ENCODE data around the gene PSMA2.

Gene PSMA2

DNA sequence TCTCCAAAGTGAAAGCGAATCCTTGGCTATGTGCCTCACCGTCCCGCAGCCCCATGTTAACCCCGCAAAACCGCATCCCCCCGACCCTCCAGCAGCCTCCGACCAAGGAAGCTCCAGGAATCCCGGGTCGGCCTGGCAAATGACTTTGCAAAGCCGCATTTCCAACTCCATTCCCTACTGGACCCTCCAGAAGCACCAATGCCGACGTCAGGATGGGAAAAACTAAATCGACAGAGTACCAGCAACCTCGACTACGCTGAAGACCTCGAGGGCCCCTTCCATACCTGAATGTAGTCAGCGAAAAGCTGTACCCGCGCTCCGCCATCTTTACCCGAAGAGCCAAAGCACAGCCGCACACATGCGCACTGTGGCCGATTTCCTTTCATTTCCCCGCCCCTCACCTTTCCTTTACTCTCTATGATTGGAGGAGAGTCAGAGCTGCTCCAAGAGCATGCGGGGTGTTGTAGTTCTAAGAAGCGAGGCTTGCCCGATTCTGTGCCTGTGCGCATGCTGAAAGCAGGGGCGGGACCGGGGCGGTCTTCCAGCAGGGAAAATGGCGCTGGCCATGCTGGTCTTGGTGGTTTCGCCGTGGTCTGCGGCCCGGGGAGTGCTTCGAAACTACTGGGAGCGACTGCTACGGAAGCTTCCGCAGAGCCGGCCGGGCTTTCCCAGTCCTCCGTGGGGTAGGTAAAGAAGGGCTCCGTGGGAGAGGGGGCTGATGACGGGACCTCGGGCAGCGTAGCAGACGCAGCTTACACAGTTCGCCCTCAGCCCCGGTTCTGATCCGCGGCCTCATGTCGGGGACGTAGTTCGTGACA is at the start of gene PSMA2, which contains the start of gene MRPL32:
Gene PSMA2, minus strand, starts transcription at position 341 of the 818 bp plus-strand sequence. Its CDS starts 16 bp downstream, at position 325.
Gene MRPL32, plus strand, starts transcription at position 543 of the 818 bp plus-strand sequence. Its CDS starts 11 bp downstream, at position 554.
- DNase-seq (ENCODE audit: low spot score): peak; percentile 99

DNA sequence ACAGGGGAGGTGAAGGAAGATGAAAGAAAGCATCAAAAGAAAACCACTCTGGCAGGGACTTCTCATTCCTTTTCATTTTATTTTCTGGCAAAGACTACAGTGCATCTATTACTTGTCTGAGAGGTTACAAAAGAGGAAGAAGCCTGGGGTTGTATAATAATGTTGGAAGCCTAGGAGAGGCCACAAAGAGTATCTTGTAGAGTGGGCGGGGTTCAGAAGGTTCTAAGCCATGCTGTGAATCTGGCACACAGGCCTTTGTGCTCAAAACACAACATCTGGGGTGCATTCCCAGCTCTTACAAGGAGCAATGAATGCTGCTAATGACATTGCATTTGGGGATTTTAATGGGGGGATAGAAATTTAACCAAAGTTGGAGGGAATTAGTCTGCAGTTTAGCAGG is 49.6 kb upstream of the PSMA2 start:
- DNase-seq (ENCODE audit: low spot score): no peak

DNA sequence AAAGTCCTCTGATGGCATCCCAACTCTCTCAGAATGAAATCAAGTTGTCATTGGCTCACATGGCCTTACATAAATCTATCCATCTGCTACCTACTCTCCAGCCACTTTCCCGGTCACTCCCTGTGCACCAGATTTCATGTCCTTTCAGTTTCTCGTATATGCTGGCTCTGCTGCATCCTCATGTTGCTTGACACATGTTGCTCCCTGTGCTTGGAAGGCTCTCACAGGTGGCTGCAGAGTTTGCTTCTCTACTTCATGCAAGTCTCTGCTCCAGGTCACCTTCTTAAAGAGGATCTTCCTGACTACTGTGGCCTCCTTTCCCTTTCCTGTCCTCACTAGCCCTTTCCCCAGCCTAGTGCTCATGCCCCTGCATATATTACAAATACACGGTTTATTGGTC is 48.5 kb upstream of the PSMA2 start:
- DNase-seq (ENCODE audit: low spot score): no peak

DNA sequence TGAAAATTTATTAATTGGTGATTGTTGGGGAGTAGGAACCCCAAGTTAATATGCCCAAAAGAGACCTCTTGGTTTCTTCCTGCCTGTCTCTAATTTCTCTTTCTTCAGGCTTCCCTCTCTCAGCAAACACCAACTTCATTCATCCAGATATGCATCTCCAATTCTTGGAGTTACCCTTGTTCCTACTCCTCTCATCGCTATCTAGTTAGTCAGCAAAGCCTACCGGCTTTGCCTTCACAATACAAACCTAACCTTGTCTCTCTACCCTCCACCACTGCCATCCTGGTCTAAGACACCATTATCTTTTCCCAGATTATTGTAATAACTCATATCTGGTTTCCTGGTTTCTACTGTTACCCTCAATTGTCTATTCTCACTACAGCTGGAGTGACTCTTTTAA is 48.1 kb upstream of the PSMA2 start:
- DNase-seq (ENCODE audit: low spot score): no peak

DNA sequence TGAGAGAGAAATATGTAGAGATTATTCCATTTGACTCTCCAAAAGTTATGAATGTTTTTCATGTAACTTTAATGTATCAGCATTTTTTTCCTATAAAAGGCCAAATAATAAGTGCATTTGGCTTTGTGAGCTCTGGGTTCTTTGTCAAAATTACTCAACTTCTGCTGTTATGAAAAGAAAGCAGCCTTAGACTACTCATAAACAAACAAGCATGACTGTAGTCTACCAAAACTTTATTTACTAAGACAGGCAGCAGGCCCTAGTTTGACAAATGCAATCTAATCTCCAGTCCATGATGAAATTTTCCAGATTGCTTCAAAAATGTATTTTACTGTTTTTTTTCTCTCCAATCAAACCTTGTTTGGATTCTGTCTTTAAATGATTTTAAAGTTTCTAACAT is 46.5 kb upstream of the PSMA2 start:
- DNase-seq (ENCODE audit: low spot score): no peak

DNA sequence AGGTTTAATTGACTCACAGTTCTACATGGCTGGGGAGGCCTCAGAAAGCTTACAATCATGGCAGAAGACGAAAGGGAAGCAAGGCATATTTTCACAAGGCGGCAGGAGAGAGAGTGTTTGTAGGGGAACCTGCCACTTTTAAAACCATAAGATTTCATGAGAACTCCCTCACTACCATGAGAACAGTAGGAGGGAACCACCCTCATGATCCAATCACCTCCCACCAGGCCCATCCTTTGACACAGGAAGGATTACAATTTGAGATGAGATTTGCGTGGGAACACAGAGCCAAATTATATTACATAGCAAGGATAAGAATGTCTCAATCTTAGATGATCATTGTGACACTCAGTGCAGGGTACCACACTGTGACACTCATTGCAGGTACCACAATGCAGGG is 44.4 kb upstream of the PSMA2 start:
- DNase-seq (ENCODE audit: low spot score): no peak

DNA sequence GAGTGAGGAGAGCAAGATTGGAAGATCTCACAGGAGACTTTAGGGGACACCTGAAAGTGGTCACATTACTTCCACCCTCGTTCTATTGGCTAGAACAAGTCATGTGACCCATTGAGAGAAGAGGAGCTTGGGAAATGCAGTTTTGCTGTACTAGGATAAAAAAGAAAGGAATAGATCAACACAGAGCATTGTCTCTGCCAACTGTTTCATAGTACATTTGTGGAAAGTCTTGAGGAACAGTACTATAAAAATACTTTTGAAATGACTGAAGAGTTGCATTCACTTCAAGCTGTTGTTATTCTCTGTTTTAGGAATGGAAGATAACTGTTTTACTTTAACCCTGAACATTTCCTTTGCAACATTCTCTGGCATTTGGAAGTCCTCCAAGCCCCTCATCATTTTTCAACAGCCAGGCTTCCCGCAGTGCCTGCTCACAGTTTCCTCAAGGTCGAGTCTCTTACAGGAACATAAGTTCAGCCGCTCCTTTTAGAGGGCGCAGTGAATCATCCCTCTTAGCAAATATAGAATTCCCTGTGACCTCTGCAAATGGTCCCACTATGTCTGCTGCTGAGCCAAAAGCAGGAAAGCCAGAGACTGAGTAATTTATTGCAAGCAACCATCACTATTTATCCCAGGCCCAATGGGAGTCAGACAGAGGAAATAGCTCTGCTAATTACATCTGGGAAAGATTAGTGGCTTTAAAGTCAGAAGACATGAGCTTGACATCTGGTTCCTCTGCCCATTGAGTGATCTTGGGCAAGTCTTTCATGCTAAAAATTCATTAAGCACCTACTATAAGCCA is 40.9 kb upstream of the PSMA2 start:
- DNase-seq (ENCODE audit: low spot score): no peak

DNA sequence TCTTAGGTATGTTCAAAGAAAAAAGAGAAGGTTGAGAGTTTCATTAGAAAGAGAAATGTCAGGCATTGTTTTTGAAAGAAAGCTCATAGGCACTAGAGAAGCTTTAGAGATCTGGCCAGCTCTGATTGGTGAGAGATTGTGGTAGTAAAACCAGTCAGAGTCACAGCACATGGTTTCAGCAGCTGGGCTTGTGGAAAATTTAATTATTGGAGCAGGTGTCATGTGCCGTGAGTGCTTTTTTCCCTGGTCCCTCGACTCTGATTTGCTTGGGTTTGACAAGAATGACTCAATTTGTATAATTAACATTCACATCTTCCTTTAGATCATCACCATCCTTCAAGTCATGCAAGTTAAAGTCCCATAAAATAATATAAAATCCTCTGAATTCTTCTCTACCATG is 35.4 kb upstream of the PSMA2 start:
- DNase-seq (ENCODE audit: low spot score): no peak

DNA sequence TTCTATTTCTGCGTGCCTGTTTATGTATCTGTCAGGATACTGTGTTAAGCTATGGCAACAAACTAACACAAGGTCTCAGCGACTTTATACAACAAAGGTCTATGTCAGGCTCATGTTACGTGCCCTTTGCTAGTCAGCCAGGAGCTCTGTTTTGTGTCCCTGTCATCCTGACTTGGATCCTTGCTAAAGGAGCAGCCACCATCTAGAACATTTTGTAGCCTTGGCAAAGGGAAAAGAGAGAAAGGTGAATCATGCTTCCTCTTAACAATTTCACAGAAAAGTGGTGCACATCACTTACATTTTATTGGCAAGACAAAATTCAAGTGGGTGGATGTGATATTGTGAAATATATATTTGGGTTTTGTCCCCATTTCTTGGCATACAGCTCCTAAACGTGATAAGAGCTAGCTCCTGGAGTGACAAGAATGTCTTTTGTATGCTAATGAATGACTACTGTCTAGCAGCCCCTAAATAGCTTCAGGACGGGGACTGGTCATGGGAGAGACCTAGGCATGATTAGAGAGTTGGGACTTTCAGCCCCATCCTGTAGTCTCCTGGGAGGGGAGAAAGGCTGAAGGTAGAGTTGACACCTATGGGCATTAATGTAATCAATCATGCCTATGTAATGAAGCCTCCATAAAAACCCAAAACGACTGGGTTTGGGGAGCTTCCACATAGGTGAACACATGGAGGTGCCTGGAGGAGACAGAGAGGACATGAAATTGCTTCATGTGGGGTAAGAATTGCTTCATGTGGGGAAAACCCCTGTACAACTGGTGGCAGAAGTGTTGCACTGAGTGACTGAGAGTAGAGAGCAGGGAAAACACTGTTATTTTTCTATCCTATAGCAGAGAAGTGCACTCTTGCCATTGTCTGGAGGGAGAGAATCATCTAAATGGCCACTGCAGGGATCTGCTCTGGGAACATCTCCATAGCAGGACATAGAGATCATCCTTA is 33.2 kb upstream of the PSMA2 start:
- DNase-seq (ENCODE audit: low spot score): no peak

DNA sequence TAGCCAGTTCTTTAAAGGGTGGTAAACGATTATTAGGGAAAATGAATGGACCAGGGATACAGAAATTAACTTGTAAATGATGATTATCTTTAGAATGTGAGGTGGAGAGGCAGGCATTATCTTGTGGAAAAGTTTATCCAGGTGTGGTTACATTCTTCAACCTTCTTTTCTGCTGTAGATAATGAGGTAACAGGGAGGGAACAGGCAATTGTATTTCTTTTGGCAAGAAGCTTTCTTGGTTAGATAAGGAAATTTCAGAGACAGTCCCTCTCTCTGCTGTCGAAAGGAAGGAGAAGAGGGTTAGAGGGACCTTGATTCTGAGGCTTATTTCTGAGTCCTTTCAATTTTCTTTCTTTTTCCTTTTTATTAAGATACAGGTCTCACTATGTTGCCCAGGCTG is 32.3 kb upstream of the PSMA2 start:
- no peak for DNase-seq (ENCODE audit: low spot score)

DNA sequence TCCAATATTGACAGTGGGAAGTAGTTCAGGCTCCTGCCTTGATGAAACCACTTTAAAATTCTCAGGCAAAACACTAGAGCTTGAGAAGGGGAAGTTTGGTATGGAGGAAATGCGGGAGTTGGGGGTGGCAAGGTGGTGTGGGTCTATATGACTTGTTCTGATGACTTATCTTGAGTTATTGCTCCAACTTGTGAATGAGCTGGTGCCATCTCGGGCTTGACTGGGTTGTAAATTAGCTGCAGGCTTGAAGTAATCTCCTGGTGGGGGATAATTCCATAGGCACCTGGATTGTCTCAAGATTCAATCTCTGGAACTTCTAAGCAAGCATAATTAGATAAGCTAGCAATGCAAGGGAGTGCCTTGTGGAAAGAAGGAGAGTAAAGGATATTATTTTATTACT is 29.2 kb upstream of the PSMA2 start:
- DNase-seq (ENCODE audit: low spot score): no peak

DNA sequence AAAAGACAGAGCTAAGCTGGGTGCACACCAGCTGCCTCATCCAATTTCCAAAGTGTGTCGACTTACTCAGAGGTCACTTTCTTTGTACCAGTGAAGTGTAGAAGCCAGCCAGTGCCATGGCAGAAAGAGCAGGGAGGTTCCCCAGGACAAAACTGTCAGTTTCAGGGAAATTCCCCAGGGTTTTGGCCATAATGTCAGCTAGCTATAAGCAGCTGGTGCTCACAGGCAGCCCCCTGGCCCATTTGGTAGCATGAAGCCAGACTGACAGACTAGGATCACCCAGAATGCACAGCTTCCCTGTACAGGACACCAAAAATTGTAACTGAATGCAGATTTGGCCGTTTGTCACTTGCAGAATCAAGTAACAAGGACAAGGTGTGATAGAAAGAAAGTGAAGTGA is 28.8 kb upstream of the PSMA2 start:
- DNase-seq (ENCODE audit: low spot score): no peak

DNA sequence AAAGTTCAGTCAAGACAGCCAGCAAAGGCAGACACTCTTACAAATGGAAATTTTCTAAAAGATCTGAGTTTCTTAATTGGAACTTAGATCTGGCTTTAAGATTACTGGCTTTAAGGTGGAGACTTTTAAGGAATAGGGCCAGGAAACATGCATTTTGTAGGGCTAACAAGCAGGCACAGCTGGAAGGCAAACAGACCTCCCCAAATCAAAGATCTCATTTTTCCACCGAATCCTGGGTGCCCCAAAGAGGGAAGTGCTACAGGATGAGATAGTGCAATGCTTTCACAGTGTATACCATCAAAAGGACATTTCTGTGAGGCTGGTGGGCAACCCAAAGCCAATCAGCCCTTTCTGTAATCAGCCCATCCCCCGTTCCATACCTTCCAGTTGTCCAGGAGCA is 27.6 kb upstream of the PSMA2 start:
- no peak for DNase-seq (ENCODE audit: low spot score)

DNA sequence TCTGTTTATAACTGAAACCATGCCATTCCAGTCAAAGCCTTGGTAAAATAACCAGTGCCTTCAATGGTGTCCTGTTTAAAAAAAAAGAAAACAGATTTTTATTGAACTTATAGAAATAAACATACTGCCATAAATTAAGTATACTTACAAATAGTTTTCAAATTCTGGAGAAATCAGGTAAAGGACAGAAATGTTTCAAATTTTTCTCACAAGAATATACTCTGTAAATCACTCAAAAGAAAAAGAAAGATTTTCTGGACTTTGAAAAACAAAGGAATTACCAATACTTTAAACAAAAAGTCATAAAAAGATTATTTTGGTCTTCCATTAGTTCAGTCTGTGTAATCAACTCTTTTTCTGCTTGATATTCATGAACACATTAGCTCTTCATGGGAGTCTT is 24.1 kb upstream of the PSMA2 start:
- DNase-seq (ENCODE audit: low spot score): no peak

DNA sequence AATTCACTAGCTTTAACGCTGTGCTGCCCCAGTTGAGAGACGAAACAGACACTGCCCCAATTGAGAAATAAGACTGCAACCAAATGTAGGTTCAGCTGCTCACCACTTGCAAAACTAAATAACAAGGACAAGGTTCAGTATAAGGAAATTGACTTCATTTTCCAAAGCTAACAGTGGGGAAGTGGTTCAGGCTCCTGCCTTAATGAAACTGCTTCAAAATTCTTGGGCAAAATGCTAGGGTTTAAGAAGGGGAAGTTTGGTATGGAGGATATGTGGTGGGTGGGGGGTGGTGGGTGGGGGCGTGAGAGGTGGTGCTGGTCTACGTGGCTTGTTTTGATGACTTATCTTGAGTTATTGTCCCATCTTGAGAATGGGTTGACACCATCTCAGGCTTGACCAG is 22.0 kb upstream of the PSMA2 start:
- no peak for DNase-seq (ENCODE audit: low spot score)

DNA sequence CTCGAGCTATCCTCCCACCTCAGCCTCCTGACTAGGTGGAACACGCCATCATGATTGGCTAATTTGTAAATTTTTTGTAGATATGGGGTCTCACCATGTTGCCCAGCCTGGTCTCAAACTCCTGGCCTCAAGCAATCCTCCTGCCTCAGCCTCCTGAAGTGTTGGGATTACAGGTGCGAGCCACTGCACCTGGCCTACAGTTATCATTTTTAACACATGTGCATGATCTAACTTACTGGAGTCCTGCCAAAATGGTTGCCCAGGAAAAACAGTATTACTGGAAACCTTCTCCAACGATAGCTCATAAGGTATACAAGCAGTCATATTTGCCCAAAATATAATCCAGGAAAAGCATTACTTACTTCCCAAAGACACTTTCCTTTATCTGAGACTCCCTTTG is 20.4 kb upstream of the PSMA2 start:
- DNase-seq (ENCODE audit: low spot score): no peak

DNA sequence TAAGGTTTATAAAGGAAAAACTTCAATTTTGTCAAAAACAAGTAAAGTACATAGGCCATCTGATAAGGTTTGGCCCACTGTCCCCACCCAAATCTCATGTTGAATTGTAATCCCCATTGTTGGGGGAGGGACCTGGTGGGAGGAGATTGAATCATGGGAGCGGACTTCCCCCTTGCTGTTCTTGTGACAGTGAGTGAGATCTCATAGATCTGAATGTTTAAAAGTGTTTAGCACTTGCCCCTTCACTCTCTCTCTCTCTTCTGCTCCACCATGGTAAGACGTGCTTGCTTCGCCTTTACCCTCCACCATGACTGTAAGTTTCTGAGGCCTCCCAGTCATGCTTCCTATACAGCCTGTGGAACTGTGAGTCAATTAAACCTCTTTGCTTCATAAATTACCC is 18.4 kb upstream of the PSMA2 start:
- DNase-seq (ENCODE audit: low spot score): no peak

DNA sequence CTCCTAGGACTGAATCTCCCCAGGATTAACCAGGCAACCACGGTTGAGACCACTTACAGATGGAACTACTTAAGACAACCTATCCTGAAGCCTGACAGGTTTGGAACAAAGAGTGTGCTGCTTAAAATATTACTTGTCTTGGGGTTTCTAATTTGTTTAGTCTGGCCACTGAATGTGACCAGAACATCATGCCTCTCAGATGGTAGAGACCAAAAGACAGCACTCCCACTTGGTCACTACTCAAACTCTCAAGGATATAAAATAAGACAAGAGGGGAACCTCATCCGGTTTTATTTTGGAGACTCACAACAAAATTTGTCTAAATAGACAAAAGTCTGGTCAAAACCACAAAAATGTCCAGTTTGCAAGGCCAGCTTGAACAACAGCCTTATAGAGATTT is 15.5 kb upstream of the PSMA2 start:
- DNase-seq (ENCODE audit: low spot score): no peak

DNA sequence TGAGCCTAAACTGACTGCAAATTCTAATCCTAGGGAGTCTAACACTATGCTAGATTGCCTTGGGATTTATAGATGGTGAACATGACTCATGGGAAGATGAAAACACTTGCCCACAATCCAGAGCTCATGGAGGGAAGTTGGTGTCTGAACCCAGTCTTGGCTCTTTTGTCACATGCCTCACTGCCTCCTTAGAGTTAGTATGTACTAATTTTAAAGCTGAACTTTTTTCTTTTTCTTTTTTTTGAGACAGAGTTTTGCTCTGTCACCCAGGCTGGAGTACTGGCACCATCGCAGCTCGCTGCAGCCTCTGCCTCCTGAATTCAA is 14.6 kb upstream of the PSMA2 start:
- no peak for DNase-seq (ENCODE audit: low spot score)

DNA sequence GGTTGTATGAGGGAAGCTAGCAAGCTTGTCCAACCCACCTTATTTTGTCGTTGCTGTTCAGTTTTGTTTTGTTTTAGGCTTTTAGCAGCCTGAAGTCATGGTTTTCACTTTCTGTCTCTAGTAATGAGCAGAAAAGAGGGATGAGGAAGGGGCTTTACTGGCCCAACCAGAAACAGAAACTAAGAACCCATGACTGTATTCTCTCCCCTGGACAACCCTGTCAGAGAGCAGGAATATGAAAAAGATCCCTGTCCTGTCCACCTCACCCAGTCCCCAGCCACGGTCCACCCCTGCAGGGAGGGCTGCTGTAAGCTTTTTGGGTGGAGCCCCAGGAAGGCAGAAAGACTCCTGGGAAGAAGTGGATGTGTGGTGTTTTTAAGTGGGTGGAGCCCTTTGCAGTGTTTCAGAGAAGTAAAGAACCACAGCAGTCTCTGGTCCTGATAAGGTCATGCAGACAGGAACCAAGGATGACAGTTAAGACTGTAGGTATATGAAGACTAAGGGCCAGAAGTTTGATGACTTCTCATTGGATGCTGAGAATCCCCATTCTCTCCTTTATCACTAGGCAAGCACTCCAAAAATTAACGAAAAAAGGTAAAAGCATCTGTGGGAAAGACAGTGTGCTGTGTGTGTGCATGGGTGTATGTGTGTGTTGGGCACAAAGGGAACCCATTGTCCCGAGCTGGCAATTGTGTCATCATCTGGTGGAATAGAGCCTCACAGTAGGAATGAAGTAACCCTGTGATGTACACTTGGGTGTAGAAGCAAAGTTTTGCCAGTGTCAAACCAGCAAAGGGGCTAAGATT is 14.1 kb upstream of the PSMA2 start:
- DNase-seq (ENCODE audit: low spot score): no peak
